Inflammatory macrophage treated with lipopolysaccharide for 4 hours (primary cell): ENCODE measurements around the gene ZBTB40.

ENCODE experiments used
- DNase-seq: peaks from one replicate; pipeline ENCODE4 v3.0.0-alpha.2; 2020

Gene ZBTB40

DNA sequence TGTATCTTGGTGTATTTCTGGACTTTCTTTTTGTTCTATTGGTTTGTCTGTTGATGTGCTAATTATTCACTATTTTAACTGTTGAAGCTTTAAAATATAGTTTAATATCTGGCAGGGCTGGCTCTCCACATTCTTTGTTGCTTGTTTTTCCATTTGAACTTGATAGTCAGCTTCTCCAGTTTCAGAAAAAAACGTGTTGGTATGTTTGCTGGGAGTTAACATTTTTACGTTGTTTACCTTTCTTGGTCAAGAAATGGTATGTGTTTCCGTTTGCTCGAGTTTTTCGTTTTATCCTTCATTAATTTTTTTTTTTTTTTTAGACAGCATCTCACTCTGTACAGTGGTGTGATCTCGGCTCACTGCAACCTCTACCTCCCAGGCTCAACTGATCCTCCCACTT lies 16.9 kb upstream of the ZBTB40 start:
- no peak for DNase-seq

DNA sequence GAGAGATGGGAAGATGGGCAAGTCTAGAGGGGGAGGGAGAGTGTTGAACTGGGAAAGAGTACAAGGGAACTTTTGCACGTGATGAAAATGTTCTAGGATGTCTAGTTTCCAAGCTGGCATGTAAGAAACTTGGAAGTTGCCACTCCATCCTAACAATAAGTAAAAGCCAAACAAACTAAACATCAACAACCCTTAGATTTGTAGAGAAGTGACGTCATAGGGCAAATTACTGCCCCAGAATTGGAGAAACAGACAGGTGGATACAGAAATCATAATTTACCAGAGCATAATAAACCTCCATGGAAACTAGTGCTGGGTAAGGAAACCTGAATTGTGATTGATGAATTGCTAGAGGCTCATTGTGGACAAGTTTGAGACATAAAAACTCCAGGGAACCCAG lies 14.7 kb upstream of the ZBTB40 start:
- DNase-seq, result no peak

- peak; percentile 24 for DNase-seq
Observed at GRCh38 chr1:22437573-22437972, 14.1 kb upstream of the ZBTB40 start.

DNA sequence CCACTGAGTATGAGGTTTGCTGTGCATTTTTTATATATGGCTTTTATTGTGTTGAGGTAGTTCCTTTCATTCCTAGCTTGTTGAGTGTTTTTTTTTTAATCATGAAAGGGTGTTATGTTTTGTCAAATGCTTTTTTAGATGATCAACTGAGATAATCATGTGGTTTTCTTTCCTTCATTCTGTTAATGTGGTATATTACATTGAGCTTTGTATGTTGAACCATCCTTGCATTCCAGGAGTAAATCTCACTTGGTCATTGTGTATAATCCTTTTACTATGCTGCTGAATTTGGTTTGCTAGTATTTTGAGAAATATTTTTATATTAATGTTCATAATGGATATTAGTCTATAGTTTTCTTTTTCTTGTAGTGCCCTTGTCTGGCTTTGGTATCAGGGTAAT lies 11.1 kb upstream of the ZBTB40 start:
- DNase-seq, result no peak

- DNase-seq, result no peak
Observed at GRCh38 chr1:22442212-22442894, 9.3 kb upstream of the ZBTB40 start.

GRCh38 chr1:22443332-22443731 lies 8.3 kb upstream of the ZBTB40 start:
- no peak for DNase-seq

- no peak for DNase-seq
Observed at GRCh38 chr1:22444856-22445255, 6.8 kb upstream of the ZBTB40 start.

DNA sequence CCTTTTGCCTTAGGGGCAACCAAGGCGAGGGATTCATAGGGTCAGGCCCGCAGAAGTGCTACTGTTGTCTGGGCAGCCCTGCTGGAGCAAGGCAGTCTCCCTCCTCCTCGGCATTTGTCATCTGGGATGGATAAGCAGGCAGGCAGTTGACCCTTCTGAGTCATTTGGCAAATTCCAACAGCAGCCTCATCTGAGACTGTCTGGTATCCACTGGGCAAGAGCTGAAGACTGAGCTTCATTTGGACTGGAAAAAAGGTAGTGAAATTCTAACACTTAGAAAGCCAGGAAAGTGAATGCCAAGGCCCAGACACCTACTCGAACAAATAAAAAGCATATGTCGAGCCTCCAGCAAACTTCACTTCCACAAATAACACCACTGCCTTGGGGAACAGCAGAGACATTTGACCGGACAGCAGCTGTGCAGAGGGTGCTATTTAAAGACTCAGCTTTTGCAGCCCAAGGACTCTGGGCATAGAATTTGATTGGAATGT lies 4.0 kb upstream of the ZBTB40 start:
- no peak for DNase-seq

- no peak for DNase-seq
Observed at GRCh38 chr1:22449636-22450035, 2.0 kb upstream of the ZBTB40 start.

- no peak for DNase-seq
Observed at GRCh38 chr1:22450351-22451021, 1.2 kb upstream of the ZBTB40 start.

GRCh38 chr1:22452481-22452957 lies 868 bp downstream of the ZBTB40 start:
- peak; percentile 26 for DNase-seq

- DNase-seq, result no peak
Observed at GRCh38 chr1:22453181-22453580, 1.5 kb downstream of the ZBTB40 start.

DNA sequence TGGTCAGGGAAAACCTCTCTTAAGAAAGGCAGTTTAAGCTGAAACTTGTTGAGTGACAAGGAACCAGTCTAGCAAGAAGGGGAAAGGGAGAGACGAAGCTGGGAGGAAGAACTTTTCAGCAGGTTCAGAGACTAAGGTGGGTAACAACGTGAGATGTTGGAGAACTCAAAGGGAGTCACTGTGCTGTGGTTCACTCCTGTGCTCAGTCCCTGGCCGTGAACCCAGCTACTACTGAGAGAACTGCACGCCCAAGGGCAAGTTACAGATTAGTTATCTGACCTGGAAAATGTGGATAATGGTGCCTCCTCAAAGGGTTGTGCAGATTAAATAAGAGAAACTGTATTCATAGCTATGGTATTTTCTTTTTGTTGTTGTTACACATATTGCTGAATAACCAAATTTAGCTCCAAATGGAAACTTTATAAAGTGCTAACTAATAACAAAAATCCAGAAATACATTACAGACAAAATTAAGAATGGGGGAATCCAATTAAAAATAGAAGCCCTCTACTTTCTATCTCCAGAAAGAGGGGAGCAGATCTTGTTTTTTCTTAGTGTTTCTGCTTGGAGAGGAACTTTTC lies 2.9 kb downstream of the ZBTB40 start:
- no peak for DNase-seq

DNA sequence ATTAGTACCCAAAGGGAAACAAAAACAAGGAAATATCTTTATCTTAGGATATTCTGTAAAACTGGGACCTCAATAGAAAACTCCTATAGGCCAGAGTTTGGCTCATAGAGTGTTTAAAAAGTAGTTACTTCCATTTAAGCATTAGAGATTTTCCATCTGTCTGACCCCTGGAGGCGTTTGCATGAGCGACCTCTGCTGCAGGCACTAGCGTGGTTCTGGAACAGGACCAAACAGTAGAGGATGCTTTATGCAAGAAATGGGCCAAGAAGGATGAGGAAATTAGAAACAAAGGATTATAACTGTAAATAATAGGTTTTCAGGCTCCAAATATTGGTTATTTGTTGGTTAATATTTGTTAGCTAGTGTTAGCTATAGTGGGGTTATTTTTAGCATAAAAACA lies 5.7 kb downstream of the ZBTB40 start:
- no peak for DNase-seq

DNA sequence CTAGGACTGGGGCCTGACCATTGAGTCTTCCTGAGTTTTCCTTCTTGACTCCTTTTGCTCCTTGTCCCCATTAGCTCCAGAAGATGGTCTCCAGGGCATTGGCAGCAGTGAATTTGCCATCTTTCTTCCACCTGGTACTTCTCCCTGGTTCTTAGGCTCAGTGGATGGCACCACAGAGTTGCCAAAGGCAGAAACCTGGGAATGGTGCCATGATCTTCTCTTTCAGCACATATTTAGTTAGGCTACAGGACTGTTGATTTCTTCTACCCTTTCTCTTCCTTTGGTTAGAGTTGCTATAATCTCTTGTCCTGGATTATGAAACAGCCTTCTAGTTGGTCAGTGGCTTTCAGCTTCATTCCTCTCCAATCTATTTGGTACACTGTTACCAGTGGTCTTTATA lies 6.2 kb downstream of the ZBTB40 start:
- no peak for DNase-seq

DNA sequence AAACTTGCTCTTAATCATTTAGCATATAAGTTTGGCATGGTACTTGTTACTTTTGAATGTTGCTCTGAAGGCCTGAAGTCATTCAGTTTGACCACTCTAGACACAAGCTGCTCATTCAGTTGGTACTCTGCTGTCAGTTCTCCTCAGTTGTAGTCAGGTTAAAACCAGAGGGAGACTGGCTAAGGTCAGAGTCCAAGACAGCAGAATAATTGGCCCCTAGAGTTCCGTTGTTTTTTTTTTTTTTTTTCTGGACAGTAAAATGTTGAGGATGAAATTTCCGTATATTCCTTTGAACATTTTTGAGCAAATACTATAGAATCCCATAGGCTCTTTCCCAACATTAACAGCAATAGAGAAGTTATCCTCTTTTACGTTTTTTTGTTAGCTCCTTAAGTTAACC lies 9.4 kb downstream of the ZBTB40 start:
- DNase-seq, result no peak

GRCh38 chr1:22461678-22462527 lies 10.3 kb downstream of the ZBTB40 start:
- DNase-seq, result no peak

DNA sequence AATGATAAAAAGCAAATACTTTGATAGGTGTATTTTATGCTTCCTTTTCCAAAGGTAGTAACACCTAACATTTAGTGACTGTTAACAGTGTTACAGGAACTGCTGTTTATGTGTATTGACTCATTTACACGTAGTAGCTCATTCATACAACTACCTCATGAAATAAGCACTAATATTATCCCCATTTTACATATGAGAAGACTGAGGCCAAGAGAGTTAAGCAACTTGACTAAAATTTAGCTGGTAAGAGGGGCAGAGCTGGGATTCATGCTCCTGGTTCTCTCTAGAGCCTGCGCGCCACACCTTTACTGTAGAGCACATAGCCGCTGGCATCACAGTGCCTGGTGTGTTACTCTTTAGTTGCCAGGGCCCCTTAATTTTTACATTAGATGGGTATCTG lies 11.3 kb downstream of the ZBTB40 start:
- DNase-seq, result no peak

- no peak for DNase-seq
Observed at GRCh38 chr1:22465015-22465565, 13.4 kb downstream of the ZBTB40 start.

DNA sequence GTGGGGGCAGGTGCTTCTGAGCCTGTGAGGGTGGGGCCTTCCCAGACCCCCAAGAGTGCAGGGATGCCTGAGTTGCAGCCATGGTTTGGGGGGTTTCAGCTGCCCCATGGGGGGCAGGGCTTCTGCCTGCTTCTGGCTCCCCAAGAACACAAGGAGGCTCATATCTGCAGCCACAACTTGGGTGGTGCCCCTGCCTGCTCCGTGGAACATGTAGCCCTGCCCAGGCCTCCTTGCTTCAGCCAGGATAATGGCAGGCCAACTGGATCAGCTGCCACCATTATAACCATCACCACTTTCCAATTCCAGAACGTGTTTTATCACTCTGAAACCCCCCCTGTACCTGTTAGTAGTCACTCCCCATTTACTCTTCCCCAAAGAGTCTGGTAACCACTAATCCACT lies 14.0 kb downstream of the ZBTB40 start:
- no peak for DNase-seq

- DNase-seq, result peak; percentile 64
Observed at GRCh38 chr1:22470227-22470626, 18.6 kb downstream of the ZBTB40 start.

- no peak for DNase-seq
Observed at GRCh38 chr1:22471078-22471477, 19.4 kb downstream of the ZBTB40 start.

DNA sequence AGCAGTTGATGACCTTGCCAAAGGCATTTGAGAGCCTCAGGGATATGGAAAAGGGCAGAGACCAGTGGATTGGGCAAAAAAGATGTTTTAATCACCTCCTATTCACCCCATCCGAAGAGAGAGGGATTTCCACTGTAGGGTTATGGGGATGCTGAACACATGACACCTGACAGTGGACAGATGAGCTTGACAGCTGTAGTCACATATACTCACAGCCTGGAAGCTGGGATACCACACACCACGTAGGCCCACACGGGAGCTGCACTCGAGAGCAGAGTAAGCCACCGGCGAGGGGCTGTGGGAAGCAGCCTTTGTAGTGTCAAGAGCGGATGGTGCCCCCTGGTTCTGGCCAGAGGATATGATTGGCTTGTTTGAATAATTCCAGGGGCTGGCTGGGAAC lies 20.0 kb downstream of the ZBTB40 start:
- DNase-seq, result no peak
